Muscle of arm (tissue), 14 donors: Measurements from ENCODE around the gene SSC4D. TPM values are rescaled to one million over a fixed set of nuclear protein-coding genes. Genes with fewer than 3 reads are reported as not detected.
A peak's percentile ranks its signal among the peaks of the same experiment; 100 is the strongest.
"Not testable (repeated sequence)": the region's sequence is repeated elsewhere in the genome, so short reads cannot be mapped to it uniquely, and the experiment has no call there.

Source experiments
- DNase-seq: peaks from one replicate; pipeline ENCODE4 v3.0.0-alpha.2; 2013
- long read RNA-seq, 11 donors: transcript quantifications; one replicate each; lab custom pipeline, GENCODE V29; 2026
- polyA plus RNA-seq, 12 donors: library from polyadenylated mRNA; unstranded; fragments of 120-200 nt; gene quantifications; one replicate each; pipeline ENCODE4 v1.2.1, GENCODE V29; 2013; ENCODE audit not compliant: insufficient read length in 12 of 12

SSC4D gene
- 1 to 10 TPM in 3 of 12 donors, under 1 TPM in 7, not detected in 2; 0.29 to 1.7 (median 0.89) TPM for polyA plus RNA-seq
- long read RNA-seq, donor 1, partial matches to known transcripts: 0 of 1 reads
- long read RNA-seq, donor 1, other reads (novel, unspliced or antisense): 0 of 1 reads
- long read RNA-seq, donor 2: 0 reads
- long read RNA-seq, donor 3: 0 reads
- long read RNA-seq, donor 4: 0 reads
- long read RNA-seq, donor 5: 0 reads
- long read RNA-seq, donor 6: 0 reads
- long read RNA-seq, donor 7: 0 reads
- long read RNA-seq, donor 8: 0 reads
- long read RNA-seq, donor 9: 0 reads
- long read RNA-seq, donor 10: 0 reads
- long read RNA-seq, donor 11: 0 reads

DNA sequence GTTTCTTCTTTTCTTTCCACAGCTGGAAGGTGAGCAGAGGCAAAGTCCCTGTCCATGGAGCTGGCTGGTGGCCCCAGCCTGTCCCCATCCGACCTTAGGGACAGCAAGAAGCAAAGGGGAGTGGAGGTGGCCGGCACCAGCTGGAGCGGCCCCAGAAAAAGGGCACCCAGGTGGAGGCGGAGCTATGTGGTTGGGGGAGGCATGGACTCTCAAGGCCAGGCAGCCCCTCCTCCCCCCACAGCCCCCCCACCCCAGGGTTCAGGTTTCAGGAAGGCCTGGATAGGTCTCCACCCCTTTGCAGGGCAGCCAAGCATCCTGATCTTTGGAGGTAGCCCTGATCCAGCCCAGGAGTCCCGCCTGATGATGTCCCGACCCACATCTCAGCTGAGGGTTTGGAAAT is at the start of gene SSC4D:
TSS of gene SSC4D (minus strand) at position 161 of the 400 bp plus-strand sequence. CDS start 5,258 bp downstream, outside the sequence.
- no peak for DNase-seq

DNA sequence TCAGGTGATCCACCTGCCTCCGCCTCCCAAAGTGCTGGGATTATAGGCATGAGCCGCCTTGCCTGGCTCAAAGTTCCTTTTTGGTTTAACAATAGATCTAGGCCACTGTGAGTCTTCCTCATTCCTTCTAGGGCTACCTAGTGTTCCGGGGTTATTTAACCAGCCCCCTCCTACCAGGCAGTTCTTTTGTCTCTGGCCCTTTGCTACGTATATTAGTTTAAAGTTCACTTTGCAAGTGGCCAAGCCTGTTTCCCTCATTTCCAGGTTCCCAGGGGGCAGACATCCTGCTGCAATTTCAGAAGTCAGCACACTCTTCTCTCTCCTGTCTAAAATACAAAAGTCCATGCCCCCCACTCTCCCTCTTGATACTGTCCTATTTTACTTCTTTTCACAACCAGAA is 49.0 kb upstream of the SSC4D start:
- DNase-seq: not testable (repeated sequence)

DNA sequence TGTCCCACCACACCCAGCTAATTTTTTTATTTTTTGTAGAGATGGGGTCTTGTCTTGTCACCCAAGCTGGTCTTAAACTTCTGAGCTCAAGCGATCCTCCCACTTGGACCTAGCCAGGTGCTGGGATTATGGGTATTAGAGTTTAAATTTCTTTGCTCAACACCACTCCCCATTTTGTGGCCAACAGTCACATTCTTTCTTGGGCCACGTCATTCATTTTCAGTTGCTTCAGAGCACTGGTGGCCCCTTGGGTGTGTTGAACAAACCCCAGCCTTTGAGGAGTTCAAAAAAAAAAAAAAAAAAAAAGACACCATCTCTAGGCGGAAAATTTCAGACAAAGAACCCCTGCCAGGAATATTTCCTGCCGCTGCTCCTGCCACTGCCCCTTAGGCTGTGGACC is 47.5 kb upstream of the SSC4D start:
- not testable (repeated sequence) for DNase-seq

DNA sequence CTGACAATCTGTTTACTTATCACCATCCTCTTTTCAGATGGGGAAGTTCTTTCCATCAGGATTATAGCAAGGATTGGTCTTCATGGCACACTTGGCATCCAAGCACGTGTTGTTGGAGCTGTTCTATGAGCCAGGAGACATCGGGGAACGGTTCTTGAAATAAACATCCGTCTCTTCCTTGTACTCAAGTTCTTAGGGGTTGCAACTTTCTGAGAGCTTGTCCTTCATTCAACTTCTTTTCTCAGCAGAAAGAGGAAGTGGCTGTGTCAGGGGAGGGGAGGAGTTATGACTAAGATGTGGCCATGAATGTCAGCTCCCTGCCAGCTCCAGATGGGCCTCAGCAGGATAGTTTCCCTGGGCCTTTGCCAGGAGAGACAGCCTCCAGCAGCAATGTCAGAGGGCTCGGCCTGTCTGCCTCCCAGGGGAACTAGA is 36.1 kb upstream of the SSC4D start:
- peak; percentile 25 for DNase-seq

DNA sequence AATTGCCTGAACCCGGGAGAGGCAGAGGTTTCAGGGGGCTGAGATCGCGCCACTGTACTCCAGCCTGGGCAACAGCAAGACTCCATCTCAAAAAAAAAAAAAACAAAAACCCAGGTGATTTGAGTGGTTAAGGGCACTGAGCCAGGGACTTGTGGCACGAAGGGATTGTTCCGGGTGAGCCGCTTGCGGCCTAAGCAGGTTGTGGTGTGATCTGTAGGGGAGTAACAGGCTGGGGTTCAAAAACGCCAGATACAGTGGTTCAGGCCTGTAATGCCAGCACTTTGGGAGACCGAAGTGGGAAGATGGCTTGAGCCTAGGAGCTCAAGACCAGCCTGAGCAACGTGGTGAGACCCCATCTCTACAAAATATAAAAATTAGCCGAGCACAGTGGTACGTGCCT is 34.3 kb upstream of the SSC4D start:
- DNase-seq: not testable (repeated sequence)

DNA sequence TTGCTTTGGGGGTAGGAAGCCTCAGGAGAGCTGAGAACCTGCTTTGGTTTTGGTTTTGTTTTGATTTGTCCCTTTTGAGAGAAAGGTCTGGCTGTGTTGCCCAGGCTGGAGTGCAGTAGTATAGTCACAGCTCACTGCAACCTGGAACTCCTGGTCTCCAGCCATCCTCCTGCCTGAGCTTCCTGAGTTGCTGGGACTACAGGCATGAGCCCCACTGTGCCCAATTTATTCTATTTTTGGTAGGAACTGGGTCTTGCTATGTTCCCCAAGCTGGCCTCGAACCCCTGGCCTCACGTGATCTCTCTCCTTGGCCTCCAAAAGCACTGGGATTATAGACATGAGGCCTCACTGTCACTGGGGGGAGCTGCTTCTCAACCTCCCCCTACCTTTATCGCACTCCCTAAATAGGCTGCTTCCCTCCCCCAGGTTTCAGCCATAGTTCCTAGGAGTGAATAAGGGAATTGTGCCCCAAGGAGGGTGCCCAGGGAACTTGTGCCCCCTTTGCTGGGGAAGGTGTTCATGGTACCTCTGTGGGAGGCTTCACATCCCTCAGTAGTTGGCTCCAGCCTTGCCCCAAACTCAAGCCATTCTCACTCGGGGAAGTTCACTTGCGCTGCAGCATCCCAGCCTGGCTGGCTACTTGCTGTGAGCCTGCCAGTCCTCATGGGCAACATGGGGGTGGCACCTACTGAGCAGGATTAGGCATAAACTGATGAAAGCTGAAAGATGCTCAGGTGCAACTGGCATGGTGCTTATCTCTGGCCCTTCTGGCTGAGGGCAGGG is 33.4 kb upstream of the SSC4D start:
- DNase-seq: not testable (repeated sequence)

DNA sequence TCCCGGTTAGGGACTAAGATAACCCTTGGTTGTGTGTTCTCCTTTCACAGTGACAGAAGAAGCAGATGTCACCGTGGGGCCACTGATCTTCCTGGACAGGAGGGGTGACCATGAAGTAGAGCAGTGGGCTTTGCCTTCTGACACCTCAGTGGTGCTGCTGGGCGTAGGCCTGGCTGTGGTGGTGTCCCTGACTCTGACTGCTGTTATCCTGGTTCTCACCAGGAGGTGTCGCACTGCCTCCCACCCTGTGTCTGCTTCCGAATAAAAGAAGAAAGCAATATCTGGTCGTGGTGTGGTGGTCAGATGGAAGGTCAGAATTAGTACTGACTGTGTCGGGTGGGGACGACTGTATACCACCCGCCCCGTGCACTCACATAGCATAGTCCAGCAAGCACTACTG is 32.3 kb upstream of the SSC4D start:
- not testable (repeated sequence) for DNase-seq

DNA sequence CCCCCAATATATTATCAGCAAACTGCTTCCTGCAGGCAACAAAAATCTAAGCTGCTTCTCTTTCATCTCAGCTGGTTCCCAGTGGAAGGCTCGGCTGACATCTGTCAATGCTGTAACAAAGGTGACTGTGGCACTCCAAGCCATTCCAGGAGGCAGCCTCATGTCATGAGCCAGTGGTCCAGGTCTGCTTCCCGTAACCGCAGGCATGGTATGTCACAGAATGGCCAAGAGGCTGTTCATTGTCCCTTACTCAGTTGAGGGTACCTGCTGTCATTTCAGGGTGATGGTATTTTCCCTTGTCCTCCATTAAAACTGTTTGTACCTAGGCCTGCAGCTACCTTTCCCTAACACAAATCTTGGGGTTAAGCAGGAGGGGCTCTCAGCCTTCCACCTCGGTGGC is 30.9 kb upstream of the SSC4D start:
- DNase-seq: not testable (repeated sequence)

DNA sequence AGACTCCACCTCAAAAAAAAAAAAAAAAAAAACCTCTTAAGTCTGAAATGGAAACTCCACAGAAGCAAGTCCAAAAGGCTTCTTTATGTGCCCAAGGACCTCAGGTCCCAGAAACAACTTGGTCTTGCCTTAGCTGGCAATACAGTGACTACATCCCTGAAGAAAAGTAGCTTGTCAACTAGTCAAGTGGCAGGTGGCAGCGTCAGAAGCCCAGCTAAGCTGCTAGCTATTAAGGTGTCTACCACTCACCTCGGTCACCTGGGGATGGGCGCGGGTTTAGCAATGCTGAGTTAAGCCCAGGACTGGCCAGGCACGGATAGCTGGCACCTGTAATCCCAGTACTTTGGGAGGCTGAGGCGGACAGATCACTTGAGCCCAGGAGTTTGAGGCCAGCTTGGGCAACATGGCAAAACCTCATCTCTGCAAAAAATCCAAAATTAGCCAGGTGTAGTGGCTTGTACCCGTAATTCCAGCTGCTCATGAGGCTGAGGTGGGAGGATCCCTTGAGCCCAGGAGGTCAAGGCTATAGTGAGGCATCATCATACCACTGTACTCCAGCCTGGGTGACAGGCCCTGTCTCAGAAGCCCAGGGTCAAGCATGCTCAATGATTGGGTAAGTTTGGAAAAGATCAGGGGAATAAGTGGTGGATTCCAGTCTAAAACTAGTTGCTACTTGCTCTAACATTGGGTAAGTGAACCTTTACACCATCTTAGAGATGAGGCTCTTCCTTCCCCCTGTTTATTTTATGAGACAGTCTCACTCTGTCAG is 29.8 kb upstream of the SSC4D start:
- not testable (repeated sequence) for DNase-seq

DNA sequence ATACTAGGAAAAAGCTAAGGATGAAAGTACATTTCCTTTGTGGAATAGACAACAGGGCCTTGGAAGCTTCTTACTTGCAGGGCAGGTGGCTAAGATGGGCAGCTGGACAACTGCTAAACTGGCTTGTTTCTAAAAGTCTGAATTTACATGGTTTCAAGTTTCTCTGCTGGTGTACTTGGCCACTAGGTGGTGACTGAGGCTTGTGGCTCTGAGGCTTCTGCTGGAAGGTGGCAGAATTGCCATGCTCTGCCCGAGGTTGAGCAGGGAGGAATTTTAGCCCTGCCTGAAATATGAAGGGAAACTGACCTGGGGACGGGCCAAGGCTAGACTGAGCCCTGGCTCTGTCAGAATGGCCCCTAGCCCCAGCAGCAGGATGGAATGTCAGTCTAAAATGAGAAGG is 28.4 kb upstream of the SSC4D start:
- DNase-seq: peak; percentile 35

DNA sequence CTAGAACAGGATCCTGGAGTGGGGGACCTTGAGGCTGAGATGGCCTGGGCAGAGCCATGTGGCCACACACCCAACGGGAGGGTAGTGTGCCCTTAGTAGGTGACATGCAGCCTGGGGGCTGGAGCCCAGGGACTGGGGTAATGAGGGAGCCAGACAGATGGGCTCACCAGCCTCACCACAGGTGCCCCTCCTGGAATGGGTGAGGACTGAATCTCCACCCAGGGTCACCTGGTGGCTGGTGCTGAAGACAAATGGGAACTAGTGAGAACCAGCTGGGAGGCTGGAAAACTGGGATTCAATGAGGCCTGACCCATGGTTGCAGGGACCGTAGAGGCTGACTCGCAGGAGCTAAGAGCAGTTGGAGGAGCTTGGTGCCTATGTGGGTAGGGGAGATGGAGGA is 21.3 kb upstream of the SSC4D start:
- DNase-seq: no peak

DNA sequence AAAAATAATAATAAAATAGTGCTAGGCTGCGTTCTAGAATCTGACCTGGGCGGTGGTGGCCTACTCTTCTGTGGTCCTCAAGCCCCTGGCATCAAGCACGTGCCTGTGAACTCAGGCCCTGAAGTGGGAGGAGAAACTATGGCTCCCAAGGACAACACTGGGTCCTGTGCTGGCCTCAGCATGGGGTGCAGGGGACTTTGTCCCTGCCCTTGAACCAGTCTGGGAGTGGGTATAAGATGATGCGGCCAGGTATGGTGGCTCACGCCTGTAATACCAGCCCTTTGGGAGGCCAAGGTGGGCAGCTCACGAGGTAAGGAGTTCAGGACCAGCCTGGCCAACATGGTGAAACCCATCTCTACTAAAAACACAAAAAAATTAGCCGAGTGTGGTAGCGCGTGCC is 20.7 kb upstream of the SSC4D start:
- no peak for DNase-seq

DNA sequence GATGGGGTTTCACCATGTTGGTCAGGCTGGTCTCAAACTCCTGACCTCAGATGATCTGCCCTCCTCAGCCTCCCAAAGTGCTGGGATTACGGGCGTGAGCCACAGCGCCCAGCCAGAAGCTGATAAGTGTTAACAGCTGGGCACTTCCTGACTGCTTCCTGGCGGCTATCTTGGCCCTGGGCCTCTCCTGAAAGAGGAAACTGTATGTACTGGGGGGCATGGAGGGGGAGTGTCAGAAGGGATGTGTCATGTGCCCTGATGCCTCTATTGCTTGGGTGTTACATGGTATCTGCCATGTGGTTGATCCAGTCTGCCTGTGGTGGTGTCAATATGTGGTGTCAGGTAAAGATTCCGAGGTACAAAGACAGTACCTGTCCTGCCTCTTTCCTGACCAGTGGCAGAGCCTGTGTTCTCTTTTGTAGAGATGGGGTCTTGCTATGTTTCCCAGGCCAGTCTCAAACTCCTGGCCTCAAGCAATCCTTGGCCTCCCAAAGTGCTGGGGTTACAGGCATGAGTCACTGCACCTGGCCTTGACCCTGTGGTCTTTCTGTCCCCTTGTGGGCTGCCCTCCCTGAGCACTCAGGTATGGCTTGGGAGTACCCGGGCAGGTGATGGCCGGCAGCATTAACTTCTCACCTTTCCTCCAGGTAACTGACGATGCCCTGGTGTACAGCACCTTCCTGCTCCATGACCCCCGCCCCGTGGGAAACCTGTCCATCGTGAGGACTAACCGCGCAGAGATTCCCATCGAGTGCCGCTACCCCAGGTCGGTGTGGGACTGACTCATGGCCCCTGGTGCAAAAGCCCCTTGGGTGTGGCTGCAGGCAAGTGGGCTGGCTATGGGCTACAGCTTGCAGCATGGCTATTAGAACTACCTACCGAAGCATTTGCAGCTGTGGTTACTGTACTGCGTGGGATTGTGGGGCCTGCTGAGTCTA is 19.6 kb upstream of the SSC4D start:
- DNase-seq: peak; percentile 23

DNA sequence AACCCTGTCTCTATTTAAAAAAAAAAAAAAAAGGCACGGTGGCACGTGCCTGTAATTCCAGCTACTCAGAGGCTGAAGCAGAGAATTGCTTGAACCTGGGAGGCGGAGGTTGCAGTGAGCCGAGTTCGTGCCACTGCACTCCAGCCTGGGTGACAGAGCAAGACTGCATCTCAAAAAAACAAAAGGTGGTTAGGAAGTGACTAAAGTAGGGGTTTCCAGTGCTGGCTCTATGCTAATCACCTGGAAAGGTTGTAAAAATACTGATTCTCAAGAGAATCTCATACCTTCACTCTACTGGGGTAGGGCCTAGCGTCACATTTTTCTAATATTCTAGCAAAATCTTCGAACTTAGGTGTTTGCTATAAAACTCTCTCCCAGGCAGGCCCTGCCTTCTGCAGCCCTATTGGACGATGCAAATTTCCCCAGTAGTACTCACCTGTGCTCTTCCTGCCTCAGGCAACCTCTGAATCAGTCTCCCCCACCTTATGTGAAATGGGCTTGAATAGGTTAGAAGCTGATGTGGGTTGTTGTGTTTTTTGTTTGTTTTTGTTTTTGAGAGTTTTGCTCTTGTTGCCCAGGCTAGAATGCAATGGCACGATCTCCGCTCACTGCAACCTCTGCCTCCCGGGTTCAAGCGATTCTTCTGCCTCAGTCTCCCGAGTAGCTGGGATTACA is 18.8 kb upstream of the SSC4D start:
- DNase-seq: no peak

DNA sequence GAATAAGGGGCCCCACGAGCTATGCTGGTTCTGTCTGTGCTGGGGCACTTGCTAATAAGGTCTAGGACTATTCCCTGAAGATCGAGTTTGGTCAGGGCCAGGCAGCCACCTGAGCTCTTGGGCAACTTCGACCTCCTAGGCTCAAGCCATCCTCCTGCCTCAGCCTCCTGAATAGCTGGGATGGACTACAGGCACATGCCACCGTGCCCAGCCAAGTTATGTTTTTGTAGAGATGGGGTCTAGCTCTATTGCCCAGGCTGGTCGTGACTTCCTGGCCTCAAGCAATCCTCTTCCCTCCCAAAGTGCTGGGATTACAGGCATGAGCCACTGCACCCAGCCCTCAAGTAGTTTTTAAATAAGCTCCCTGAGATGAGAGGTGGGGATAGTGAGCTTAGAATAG is 18.1 kb upstream of the SSC4D start:
- DNase-seq: no peak

DNA sequence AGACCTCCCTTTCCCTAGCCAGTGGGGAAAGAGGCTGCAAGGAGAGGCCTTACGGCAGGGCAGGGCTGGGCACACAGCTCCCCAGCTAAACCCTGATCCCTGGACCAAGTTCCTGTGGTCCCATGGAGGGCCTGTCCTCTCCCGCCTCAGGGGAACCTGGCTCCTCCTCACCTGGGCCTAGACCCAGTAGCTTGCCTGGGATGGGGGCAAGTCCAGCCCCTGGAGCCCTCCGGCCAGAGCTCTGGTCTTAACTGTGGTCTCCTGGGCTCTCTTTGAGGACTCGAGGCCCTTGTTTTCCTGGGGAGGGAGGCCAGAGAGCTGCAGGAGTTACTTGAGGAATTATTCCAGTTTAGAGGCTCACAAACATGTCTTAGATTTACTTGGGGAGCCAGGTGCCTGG is 16.7 kb upstream of the SSC4D start:
- DNase-seq: no peak

DNA sequence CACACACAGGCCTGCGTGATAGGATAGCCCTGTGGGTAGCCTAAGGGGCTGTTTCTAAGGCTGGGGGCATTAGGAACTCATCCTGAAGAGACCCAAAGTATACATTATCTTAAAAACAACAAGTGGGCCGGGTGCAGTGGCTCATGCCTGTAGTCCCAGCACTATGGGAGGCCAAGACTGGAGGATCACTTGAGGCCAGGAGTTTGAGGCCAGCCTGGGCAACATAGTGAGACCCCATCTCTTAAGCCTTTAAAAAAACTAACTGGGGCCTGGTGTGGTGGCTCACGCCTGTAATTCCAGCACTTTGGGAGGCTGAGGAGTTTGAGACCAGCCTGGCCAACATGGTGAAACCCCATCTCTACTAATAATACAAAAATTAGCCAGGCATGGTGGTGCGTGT is 16.1 kb upstream of the SSC4D start:
- not testable (repeated sequence) for DNase-seq

DNA sequence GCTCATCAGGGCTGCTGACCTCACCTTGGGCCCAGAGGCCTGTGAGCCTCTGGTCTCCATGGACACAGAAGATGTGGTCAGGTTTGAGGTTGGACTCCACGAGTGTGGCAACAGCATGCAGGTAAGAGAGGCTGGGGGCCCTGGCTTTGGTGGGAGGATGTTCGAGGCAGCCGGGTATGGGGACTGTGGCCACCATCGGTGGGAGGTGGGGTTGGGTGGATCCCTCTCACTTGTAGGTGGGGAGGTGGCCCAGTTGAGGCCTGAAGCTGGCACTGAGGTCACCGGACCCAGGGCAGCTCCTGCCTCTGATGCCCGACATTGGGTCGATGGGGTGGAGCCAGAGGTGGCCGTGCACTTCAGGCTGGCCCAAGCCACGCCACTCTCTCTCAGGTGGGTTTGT is 15.7 kb upstream of the SSC4D start:
- DNase-seq: no peak

DNA sequence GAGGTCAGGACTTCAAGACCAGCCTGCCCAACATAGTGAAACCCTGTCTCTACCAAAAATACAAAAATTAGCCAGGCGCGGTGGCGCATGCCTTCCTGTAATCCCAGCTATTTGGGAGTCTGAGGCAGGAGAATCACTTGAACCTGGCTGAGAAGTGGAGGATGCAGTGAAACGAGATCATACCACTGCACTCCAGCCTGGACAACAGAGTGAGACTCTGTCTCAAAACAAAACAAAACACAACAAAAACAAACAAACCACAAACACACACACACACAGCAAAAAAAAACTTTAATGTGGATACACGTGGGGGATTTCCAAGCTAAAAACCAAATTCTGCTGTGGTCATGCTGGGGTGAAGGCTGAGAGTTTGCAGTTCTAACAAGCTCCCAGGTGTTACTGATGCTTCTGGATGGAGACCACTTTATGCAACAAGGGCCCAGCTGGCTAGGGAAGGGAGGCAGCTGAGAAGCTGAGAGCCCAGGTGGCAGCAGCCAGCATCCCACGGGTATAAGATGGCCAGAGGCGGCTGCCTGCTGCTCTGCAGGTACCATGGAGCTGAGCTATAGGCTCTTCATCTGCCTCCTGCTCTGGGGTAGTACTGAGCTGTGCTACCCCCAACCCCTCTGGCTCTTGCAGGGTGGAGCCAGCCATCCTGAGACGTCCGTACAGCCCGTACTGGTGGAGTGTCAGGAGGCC is 15.1 kb upstream of the SSC4D start, which contains the start of gene ZP3:
TSS of gene ZP3 (plus strand) at position 538 of the 699 bp plus-strand sequence. CDS start at position 553, 15 bp downstream.
- DNase-seq: no peak
